ENCODE results near the gene IP6K1.

GRCh38 chr3:49791571-49791970, 5.2 kb upstream of the IP6K1 start:
- TF ChIP-seq CTCF (IDR thresholded peaks at IDR 0.05) = no peak
- no peak for TF ChIP-seq POLR2A (IDR thresholded peaks at IDR 0.05)
